ENCODE results near the gene RRH.
A peak's percentile ranks its signal among the peaks of the same experiment; 100 is the strongest.
"Not testable (repeated sequence)": the region's sequence is repeated elsewhere in the genome, so short reads cannot be mapped to it uniquely, and the experiment has no call there.

The RRH gene

GRCh38 chr4:109872950-109873656, 45.3 kb downstream of the RRH start:
- no peak for DNase-seq (ENCODE audit: low spot score)
- in situ Hi-C loops (cut with MboI; ENCODE audit: low pct_unique_long_range_greater_than_20kb, low sequenced_read_pairs, unreplicated experiment): no loop called here
- TF ChIP-seq CTCF (IDR thresholded peaks at IDR 0.05; ENCODE audit: extremely low read depth, insufficient read depth, missing control alignments): no peak

GRCh38 chr4:109873791-109874514, 46.2 kb downstream of the RRH start:
- DNase-seq (ENCODE audit: low spot score): no peak
- in situ Hi-C loops (cut with MboI; ENCODE audit: low pct_unique_long_range_greater_than_20kb, low sequenced_read_pairs, unreplicated experiment): no loop called here
- no peak for TF ChIP-seq CTCF (IDR thresholded peaks at IDR 0.05; ENCODE audit: extremely low read depth, insufficient read depth, missing control alignments)

DNA sequence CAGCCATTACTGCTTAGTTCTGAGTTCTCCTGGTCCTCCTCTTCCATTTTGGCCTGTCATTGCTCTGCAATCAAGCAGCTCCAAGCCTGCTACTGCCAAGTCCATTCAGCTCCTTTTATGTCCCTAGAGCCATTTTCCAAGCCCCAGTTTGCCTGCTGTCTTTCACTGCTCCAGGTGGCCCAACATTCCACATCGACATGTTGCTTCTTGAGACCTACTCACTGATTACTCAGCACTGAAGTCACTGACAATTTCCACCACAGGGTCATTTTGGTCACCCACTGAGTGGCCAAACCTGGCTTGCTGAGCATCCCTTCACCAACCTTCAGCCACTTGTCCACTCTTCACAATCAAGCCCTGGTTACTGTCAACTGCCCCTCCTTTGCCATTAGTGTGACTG, 47.3 kb downstream of the RRH start:
- in situ Hi-C loops (cut with MboI; ENCODE audit: low pct_unique_long_range_greater_than_20kb, low sequenced_read_pairs, unreplicated experiment): no loop called here
- TF ChIP-seq CTCF (IDR thresholded peaks at IDR 0.05; ENCODE audit: extremely low read depth, insufficient read depth, missing control alignments): no peak
- no peak for DNase-seq (ENCODE audit: low spot score)

GRCh38 chr4:109875553-109875952, 47.8 kb downstream of the RRH start:
- in situ Hi-C loops (cut with MboI; ENCODE audit: low pct_unique_long_range_greater_than_20kb, low sequenced_read_pairs, unreplicated experiment): not testable (repeated sequence)

DNA sequence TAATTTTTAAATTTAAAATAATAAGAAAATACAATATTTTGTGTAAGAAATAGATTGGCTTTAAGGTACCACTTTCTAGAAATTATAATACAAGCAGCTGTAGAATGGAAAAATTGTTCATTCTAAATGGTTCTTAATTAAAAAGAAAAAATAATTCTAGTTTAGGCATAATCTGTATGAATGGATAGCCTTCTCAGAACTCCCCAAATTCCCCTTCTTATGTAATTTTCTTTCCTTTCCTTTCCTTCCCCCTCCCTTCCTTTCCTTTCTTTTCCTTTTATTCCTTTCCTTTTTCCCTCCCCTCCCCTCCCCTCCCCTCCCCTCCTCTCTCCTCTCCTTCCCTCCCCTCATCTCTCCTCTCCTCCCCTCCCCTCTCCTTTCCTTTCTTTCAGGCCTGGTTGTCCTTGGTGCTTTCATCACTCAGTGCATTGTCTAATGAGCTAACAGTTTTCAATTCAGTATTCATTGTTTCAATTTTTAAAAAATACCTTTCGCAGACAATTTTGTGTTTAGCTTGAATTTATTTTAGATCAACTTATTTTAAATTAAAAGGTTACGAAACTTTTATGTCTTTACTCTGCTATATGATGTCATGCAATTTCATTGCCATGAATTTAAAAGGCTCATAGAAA, 49.0 kb downstream of the RRH start:
- TF ChIP-seq CTCF (IDR thresholded peaks at IDR 0.05; ENCODE audit: extremely low read depth, insufficient read depth, missing control alignments): no peak
- in situ Hi-C loops (cut with MboI; ENCODE audit: low pct_unique_long_range_greater_than_20kb, low sequenced_read_pairs, unreplicated experiment): no loop called here
- no peak for DNase-seq (ENCODE audit: low spot score)

More at GRCh38 chr4:109875553-109875952, 47.8 kb downstream of the RRH start:
- DNase-seq (ENCODE audit: low spot score): not testable (repeated sequence)

DNA sequence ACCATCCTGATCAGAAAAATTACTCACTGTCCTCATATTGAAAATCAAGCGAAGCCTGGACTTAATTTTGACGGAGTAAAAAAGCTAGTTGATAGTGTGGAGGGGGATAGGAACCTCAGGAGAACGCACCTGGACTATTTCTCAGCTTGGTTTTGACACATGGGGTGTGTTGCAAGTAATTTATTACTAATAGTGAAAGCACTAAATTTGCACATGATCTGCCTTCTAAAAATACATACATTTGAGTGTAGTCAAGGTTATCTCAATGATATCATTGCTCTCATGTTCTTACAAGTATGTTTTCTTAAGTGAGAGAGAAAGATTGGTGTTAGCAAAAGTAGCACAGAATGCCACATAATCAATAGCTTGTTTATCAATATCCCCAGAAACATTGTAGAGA, 49.6 kb downstream of the RRH start:
- in situ Hi-C loops (cut with MboI; ENCODE audit: low pct_unique_long_range_greater_than_20kb, low sequenced_read_pairs, unreplicated experiment): no loop called here
- TF ChIP-seq CTCF (IDR thresholded peaks at IDR 0.05; ENCODE audit: extremely low read depth, insufficient read depth, missing control alignments): no peak
- DNase-seq (ENCODE audit: low spot score): peak; percentile 32

DNA sequence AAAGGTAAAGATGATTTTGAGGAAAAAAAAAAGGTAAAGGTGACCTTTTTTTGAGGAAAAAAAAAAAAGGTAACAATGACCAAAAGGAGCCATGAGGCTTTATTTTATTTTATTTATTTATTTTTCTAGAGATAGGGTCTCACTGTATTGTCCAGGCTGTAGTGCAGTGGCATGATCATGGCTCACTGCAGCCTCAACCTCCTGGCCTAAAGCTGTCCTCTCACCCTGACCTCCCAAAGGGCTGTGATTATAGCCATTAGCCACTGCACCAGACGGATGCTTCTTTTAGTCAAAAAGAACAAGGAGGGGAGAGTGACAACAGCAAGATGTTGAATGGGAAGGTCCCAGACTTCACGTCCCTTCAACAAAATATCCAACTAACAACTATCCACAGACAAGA, 50.6 kb downstream of the RRH start:
- in situ Hi-C loops (cut with MboI; ENCODE audit: low pct_unique_long_range_greater_than_20kb, low sequenced_read_pairs, unreplicated experiment): no loop called here
- no peak for TF ChIP-seq CTCF (IDR thresholded peaks at IDR 0.05; ENCODE audit: extremely low read depth, insufficient read depth, missing control alignments)
- no peak for DNase-seq (ENCODE audit: low spot score)
